ENCODE data around the gene FRMD5.

- TF ChIP-seq CTCF (optimal IDR thresholded peaks at IDR 0.05 in 1 of 3, IDR thresholded peaks at IDR 0.05 in 1 of 3, conservative IDR thresholded peaks at IDR 0.05 in 1 of 3; ENCODE audit: extremely low read depth in 1 of 3, insufficient read depth in 2 of 3, low read length in 3 of 3), result no peak
- no peak for TF ChIP-seq EZH2 (IDR thresholded peaks at IDR 0.05; ENCODE audit: low read length)
These were observed 251.6 kb downstream of the FRMD5 start for GRCh38 chr15:43943511-43943910.

Data from keratinocyte (primary cell).